Measurements from ENCODE around the gene SIGLEC11.

GRCh38 chr19:49936549-49936948, 24.4 kb downstream of the SIGLEC11 start:
- TF ChIP-seq GATA3 (IDR thresholded peaks at IDR 0.05; ENCODE audit: low read depth, low read length) (no peak), GATA2 (IDR thresholded peaks at IDR 0.05; ENCODE audit: low read depth, low read length) (no peak)
